Cortex of kidney (tissue), 1 donor: ENCODE measurements around the gene CNGB1.
"Not testable (repeated sequence)": the region's sequence is repeated elsewhere in the genome, so short reads cannot be mapped to it uniquely, and the experiment has no call there.

Experiments used
- DNase-seq: peaks from one replicate; lab custom pipeline; 2025; lab: John Stamatoyannopoulos, UW

Gene CNGB1

DNA sequence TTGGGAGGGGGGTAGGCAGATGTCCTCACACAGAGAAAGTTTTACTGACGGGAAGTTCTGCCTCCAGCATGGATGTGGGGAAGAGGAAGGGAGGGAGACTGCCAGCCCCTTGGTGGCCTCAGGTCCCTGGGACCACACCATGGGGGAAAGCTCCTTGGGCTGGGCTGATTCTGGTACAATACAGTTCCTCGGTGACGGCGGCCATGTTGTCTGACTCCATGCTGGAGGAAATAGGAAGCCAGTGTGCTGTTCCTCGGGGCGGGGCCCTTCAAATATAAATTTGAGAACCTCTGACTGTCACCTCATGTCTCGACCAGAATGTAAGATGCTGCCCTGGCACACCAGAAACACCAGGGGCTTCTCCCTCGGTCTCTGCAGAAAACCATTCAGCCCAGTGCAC lies 66.8 kb downstream of the CNGB1 start:
- DNase-seq = no peak

DNA sequence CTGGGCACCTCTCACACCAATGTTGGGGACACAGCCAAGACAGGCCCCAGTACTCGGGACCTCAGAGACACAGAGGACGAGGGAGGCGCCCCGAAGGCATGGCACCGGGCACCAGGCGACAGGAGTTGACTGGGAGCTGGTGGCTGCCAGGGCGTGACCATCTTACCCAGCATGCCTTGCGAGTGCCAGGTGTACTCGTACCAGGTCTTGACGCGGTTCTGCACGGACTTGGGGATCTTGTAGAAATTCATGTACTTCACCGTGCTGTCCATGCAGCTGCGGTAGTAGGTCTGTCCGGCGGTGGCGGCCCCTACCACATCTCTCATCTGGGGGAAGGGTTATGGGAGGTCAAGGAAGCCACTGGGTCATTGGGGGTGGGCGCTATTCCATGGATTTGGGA lies 67.3 kb downstream of the CNGB1 start:
- DNase-seq = no peak

DNA sequence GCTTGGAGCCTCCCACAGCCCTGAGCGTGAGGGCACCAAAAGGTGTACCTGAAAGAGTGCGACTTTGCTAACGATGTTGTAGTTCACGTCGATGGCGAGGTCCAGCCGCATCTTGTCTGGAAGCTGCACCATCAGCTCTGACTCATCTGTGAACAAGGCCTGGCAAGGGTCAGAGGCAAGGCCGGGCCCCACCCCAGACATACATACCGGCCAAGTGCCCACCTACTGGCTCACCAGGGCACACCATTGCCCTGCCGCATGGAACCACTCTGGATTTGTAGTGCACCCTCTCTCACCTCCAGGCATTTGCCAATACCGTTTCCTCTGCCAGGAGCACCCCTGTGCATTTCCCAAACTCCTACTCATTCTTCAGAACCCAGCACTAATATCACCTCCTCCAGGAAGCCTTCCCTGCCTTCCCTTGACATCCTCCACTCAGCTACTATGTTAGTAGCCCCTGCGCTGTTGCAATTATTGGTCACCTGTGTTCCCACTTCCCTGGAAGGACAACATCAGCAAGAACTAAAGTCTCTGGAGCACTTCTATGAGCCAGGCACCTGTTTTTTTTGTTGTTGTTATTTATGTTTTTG lies 69.4 kb downstream of the CNGB1 start:
- no peak for DNase-seq

DNA sequence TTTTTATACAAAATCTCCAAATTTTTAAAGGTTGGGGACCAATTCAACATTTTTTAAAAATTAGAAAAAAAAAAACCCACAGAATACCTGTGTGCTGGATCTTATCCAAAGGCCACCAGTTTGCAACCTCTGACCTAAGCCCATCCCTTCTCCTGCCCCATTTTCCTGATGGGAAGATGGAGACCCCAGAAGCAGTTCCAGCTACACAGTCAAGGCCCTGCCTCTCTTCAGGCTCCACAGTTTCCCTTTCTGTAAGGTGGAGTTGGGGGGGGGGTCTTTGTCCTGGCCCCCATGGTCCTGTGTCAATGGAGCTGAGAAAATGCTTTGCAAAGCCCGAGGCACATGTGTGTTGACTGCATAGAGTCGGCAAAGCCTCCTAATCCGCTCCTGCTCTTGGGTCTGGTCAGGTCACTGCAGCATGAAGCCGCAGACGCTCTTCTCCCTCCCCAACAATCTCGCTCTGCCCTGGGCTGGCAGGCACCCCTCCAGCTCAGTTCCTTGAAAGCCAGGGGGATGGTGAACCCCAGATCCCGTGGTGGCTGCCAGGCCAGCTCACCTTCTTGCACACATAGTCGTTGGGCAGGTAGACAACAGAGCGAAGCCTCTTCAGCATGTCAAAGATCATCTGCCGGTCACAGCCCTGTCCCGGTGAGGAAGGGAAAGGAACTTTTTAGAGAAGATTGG lies 70.0 kb downstream of the CNGB1 start:
- DNase-seq = no peak

DNA sequence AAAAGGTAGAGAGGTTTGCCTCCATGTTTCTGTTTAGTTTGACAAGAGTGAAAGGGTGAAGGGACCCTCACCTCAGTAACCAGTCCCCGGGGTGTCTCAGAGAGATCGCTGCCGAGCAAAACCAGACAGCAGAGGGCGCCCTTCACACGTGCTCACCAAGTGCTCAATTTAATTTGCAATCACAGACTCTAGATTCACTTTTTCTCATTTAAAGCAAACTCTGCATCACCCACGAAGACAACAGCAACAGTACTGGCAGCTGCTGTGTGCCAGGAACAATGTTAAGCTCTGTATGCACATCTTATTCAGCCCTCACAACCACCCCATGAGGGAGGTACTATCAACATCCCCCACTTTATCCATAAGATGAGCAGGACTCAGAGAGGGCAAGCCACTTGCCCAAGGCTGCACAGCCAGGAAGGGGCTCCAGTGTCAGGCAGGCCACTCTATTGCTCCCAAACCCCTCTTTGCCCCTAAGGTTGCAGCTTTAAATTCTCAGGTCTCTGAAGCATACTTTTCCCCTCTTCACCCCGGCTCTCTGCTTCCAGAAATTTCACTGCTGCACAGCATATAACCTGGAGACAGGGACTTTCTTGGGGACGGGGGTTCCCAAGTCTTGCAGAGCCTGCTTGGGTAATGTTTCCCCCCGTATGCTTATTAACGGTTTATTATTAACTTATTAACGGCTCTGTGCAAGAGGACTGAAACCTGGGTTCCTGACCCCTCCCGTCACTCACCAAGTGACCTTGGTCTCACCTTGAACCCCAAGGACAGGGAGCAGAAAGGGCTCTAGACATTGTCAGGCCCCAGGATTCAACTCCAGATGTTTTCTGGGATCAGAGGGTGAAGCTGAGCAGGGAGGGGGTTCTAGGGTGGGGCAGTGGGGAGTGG lies 70.9 kb downstream of the CNGB1 start:
- no peak for DNase-seq

DNA sequence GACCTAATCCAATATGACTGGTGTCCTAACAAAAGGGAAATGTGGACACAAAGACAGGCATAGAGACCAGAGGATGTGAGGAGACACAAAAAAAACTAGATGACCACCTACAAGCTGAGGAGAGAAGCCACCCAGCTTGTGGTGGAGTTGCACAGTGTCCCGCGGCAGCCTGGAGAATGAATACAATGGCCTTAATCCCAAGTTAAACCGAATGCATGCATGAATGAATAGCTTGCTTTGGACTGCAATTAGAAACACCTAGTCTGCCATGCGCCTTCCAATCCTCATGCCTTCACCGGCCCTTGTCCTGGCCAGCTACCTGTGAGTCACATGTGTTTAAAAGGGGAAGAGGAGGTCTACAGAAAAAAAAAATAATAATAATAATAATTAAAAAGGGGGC lies 72.0 kb downstream of the CNGB1 start:
- no peak for DNase-seq

DNA sequence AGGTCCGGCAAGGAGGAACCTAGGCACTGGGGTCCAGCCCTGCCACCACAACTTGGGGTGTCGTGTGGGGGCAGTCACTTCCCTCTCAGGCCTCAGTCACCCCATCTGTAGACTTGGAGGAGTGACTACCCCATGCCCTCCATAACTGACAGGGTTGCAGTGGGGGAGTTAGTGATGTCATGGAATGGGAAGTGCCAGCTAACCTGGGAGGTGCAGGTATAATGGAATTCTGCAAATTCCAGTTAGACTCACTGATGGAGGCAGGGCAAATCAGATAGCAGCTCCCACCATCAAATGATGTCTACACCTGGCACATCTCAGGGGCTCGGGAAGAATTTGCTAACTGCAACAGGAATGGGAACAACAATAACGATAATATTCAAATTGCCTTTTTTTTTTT lies 72.9 kb downstream of the CNGB1 start:
- DNase-seq = no peak

DNA sequence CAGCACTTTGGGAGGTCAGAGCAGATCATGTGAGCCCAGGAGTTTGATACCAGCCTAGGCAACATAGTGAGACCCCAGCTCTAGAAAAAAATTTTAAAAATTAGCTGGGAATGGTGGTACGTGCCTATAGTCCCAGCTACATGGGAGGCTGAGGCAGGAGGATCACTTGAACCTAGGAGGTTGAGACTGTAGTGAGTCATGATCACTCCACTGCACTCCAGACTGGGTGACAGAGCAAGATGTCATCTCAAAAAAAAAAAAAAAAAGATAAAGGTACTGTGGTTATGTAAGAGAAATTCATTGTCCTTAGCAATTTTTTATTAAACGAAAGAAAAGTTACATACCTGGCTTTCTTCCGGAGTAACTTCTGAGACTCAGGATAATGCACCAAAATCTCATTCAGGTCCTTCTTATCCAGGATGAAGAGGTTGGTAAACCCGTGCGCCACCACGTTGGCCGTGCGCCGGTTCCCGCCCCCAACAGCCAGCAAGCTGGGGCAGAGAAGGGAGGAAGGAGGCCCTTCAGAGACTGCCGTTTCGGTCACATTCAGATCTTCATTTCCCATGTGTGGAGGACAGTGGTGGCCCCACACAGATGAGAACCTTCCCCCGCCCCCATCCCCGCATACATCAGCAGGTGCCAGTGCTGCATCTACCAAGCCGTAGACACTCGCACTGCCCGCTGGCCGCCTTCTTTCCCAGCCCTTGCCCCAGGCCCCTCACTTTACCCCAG lies 73.7 kb downstream of the CNGB1 start:
- DNase-seq = no peak

DNA sequence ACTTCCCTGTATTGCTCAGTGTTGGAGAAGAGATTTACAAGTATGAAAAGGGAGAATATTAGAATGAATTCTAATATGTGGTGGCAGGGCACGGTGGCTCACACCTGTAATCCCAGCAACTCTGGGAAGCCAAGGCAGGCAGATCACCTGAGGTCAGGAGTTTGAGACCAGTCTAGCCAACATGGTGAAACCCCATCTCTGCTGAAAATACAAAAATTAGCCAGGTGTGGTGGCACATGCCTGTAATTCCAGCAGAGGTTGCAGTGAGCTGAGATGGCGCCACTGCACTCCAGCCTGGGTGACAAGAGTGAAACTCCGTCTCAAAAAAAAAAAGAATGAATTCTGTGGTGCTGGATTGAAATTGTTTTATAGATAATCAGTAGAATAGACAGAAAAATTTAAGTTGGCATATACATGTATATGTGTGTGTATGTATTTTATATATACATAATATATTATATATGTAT lies 75.8 kb downstream of the CNGB1 start:
- not testable (repeated sequence) for DNase-seq

DNA sequence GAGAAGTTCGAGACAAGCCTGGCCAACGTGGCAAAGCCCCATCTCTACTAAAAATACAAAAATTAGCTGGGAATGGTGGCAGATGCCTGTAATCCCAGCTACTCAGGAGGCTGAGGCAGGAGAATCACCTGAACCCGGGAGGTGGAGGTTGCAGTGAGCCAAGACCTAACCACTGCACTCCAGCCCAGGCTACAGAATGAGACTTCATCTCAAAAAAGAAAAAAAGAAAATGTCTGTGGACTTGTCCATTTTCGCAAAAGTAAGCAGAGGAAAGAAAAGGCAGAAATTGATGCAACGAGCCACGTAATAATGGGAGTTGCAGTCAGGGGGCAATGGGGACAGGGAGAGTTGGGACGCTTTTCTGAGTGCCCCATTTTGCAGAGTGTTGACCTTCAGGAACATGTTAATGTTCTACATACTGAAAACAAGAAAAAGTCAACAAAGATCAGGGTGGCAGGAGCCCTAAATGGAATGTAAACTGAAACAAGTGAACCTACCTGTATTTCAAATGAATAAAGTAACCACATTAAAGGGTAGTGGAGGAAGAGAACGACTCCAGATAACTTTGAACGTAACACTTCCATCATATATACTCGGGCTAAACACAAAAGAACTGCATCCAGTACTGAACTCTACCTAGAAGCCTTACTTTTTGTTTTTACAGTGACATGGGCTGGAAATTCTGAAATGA lies 76.4 kb downstream of the CNGB1 start:
- no peak for DNase-seq

DNA sequence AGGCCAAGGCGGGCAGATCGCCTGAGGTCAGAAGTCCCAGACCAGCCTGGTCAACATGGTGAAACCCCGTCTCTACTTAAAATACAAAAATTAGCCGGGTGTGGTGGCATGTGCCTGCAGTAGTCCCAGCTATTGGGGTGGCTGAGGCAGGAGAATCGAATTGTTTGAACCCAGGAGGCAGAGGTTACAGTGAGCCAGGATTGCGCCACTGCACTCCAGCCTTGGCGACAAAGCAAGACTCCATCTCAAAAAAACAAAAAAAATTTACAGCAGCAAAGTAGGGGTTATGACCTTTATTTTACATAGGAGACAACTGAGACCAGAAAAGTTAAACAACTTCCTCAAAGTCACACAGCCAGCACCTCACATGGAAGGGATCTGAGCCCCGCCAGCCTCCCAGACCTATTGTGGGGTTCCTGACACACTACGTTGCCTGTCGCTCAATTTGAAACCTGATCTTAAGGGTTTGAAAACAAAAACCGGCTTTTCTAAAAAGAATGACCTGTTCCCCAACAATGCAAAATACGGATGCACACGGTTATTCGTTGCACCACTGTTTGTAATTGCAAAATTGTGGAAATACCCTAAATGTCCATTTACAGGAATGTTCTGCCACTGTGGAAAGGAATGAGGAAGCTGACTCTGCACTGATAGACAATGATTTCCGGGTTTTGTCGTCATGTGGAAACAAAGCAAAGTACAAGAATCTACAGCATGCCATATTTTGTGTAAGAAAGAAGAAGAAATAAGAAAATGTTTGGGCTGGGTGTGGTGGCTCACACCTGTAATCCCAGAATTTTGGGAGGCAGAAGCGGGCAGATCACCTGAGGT lies 77.2 kb downstream of the CNGB1 start:
- DNase-seq = no peak

DNA sequence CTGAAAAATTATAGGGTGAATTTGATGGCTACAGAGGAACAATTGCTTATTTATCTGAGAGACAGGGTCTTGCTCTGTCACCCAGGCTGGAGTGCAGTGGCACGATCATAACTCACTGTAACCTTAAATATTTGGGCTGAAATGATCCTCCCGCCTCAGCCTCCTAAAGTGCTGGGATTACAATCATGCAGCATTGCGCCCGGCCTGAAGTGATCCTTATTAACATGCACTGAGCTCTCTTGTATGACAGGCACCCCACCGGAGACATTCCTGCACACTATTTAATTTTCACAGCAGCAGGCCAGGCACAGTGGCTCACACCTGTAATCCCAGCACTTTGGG lies 77.7 kb downstream of the CNGB1 start:
- DNase-seq = no peak

DNA sequence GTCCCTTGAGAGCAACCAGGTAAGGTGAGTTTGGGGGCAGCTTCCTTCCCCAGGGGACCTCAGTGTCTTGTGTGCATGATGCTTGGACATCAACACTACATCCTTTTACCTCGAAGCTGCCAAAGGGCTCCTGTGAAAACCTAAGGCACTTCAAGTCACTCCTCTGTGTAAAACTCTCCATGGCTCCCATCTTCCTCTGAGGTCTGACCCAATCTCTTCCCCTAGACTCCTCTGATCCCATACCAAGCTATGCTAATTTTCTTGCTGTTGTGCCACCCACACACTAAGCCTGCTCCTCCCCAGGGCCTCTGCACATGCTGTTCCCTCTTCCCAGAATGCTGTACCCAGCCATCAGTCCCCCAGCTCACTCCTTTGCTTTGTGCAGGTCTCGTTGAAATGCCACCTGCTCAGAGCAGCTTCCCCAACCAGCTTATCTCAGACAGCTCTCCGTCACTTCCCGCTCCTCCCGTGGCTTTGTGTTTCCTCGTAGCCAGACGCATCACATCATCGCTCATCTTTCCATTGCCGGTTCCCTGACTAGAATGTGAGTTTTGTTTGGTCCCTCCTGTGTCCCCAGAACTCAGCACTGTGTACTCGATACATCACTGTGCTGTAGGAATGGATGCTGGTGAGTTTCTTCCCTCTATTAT lies 78.4 kb downstream of the CNGB1 start:
- DNase-seq = no peak

DNA sequence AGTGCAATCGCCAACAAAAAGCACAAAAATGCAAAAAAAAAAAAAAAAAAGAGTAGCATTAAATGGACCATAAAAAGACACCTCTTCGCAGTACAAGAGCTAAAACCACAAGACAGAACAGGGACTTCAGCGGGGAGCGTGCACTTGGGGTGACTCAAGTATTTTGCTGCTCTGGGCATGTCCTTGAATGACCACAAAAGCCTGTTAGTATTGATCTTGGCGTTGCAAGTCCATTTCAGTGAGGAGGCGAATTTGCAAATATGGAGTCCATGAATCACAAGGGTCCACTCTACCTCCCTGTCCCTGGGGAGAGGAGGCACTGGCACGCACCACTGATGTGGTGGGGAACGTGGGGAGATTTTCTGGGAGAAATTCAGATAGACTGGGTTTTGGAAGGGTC lies 78.9 kb downstream of the CNGB1 start:
- DNase-seq = no peak

DNA sequence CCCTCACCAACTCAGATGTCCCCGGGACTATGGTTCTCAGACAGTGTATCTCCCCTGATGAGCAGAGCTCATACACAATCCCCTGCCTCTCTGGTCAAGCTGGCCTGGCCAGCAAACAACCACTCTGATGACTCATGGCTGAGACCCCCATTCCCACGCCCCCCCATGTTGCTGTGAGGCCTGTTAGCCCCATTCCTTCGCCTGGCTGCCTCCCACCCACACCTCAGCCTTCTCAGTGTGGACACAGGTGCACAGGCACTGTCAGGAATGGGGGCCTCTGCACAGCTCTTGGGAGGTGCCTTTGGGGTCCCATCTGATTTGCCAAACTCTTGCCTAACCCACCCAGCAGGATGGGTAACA lies 80.2 kb downstream of the CNGB1 start:
- DNase-seq = no peak

DNA sequence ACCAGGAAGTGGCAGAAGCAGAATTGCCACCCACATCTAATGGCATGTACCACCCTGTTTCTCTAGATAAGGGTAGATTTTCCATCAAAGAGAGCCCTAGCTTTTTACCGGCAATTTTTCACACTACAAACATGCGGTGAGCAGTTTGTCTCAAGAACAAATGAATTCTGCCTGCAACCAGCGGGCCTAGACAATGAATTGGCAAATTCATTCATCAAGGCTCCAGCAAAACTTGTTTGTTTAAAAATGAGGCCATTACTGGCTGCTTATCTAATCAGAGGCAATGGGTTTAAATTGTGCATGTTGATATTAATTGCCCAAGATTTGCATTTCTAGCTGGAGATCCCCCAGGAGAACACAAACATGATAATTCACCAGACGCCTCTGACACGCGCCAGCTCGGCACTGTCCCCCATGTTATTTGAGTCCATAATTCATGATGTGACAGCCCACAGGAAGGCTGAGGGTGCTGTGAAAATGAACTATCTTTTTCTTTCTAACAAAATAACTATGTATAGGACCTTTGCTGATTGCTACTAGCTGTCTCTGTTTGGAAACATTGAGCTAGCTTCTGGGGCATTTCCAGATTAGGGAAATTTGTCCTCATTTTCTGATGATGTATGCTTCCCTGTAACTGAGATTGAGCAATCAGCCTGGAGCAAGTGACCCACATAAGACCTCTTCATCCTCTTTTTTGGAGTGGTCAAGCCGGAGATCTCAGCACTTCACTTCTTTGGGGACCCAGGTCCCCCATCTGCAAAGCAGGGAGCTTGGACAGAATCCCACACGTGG lies 80.8 kb downstream of the CNGB1 start:
- DNase-seq = no peak

DNA sequence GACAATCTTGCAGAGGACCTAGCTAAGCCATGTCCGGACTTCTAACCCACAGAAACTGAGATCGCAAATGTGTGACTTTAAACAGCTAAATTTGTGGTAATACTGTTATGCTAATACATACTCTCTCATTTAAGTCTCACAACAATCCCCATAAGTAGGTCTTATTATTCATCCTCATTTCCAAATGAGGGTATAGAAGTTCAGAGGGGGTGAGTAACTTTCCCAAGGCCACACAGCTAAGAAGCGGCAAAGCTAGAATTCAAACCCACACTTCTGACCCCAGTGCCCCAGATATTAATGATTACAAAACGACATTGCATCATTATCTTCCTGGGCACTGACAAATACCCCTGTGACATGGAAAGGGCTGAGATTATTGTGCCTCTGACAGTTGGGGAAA lies 81.4 kb downstream of the CNGB1 start:
- DNase-seq = no peak

DNA sequence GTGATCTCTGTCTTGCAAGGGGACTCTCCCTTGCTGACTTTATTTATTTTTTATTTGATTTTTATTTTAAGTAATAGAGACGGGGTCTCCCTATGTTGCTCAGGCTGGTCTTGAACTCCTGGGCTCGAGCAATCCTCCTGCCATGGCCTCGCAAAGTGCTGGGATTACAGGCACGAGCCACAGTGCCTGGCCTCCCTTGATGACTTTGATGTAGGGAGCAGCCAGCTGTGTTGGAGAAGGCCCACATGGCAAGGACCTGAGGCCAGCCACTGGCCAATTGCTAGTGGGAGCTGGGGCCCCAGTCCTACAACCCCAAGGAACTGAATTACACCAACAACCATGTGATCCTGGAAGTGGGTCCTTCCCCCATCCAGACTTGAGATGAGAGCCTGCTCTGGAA lies 81.8 kb downstream of the CNGB1 start:
- no peak for DNase-seq

DNA sequence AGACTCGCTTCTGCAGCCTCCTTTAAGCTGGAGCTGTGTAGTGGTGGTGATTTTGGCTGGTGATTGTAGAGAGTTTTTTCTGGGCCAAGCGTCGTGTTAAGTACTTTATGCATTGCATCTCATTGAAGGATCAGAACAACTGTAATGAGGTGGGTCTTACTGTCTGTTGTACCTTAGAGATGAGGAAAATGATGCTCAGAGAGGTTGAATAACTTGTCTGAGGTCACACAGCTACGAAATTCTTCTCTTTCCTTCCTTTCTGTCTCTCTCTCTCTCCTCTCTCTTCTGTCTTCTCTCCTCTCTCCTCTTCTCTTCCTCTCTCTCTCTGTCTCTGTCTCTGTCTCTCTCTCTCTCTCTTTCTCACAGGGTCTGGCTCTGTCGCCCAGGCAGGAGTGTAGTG lies 82.8 kb downstream of the CNGB1 start:
- no peak for DNase-seq

DNA sequence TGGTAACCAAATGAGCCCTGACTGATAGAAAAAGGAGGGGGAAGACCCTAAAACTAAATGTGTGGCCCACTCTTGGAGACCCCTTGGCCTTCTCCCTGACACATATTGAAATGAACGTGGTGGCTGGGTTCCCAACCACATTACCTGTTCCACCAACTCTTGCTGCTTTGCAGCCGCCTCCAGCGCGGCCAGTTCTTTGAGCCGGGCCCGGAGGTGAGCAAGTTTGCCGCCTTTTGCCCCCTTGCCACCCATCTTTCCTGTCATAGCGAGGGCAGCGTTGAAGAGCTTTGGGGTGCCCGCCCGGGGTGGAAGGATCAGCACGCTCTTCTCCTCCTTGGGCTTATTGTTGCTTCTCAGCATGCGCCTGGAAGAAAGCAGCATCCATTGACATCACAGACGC lies 83.2 kb downstream of the CNGB1 start:
- DNase-seq = no peak
